RWPE2 (cell line): ENCODE measurements around the gene UGT1A8.

Experiments
- ATAC-seq: fragments of 200-7000 bp; cut with Tn5 transposase; 3 replicates; pipeline ENCODE4 v1.9.1; 2021; ENCODE audit warnings: low read depth
- DNase-seq: peaks from one replicate; pipeline ENCODE4 v3.0.0-alpha.2; 2020; ENCODE audit warnings: low spot score
- H3K27ac ChIP-seq: fragments of 450-650 bp; 2 replicates; pipeline ENCODE4 v1.5.1; 2017; ENCODE audit warnings: mild to moderate bottlenecking; ENCODE audit not compliant: poor library complexity, severe bottlenecking
- H3K27me3 ChIP-seq: fragments of 250-450 bp; sonication (Bioruptor Pico); 2 replicates; pipeline ENCODE4 v1.5.1; 2021; ENCODE audit warnings: mild to moderate bottlenecking, moderate library complexity; ENCODE audit not compliant: insufficient read depth, poor library complexity, severe bottlenecking
- H3K36me3 ChIP-seq: fragments of 250-450 bp; sonication (Bioruptor Pico); 2 replicates; pipeline ENCODE4 v1.5.1; 2020; ENCODE audit warnings: low read depth, mild to moderate bottlenecking, moderate library complexity
- H3K4me1 ChIP-seq: fragments of 250-450 bp; sonication (Bioruptor Pico); 2 replicates; pipeline ENCODE4 v1.5.1; 2021; ENCODE audit warnings: mild to moderate bottlenecking, moderate library complexity; ENCODE audit not compliant: insufficient read depth, poor library complexity, severe bottlenecking
- H3K4me3 ChIP-seq: fragments of 250-450 bp; sonication (Bioruptor Pico); 2 replicates; pipeline ENCODE4 v1.5.1; 2021; ENCODE audit warnings: mild to moderate bottlenecking, moderate library complexity; ENCODE audit not compliant: severe bottlenecking
- H3K9me3 ChIP-seq: fragments of 250-450 bp; sonication (Bioruptor Pico); 2 replicates; pipeline ENCODE4 v1.5.1; 2021; ENCODE audit warnings: mild to moderate bottlenecking, moderate library complexity; ENCODE audit not compliant: severe bottlenecking
- CTCF ChIP-seq: fragments of 450-650 bp; IDR thresholded peaks from one replicate; pipeline ENCODE4 v1.5.1; 2017; ENCODE audit warnings: mild to moderate bottlenecking, moderate library complexity; ENCODE audit not compliant: poor library complexity, severe bottlenecking

The UGT1A8 gene

GRCh38 chr2:233689501-233689900 is 72.1 kb downstream of the UGT1A8 start:
- DNase-seq (no peak), ATAC-seq (no peak)
- H3K4me1 ChIP-seq = peaks cover 25% of the 10 kb centered on the region
- peak overlapping the region; percentile 87 for H3K27ac ChIP-seq
- H3K9me3 ChIP-seq = no peaks in the 10 kb centered on the region
- no peaks in the 10 kb centered on the region for H3K36me3 ChIP-seq
- H3K4me3 ChIP-seq = no peak overlapping the region
- no peak for TF ChIP-seq CTCF
- H3K27me3 ChIP-seq = no peaks in the 10 kb centered on the region

GRCh38 chr2:233690444-233690843 is 73.0 kb downstream of the UGT1A8 start:
- no peaks in the 10 kb centered on the region for H3K27me3 ChIP-seq
- TF ChIP-seq CTCF = no peak
- ATAC-seq (peak; percentile 69), DNase-seq (peak; percentile 83)
- H3K9me3 ChIP-seq = no peaks in the 10 kb centered on the region
- H3K4me3 ChIP-seq = no peak overlapping the region
- no peaks in the 10 kb centered on the region for H3K36me3 ChIP-seq
- H3K27ac ChIP-seq = peak overlapping the region; percentile 87
- H3K4me1 ChIP-seq = peaks cover 25% of the 10 kb centered on the region

GRCh38 chr2:233691443-233692433 is 74.3 kb downstream of the UGT1A8 start:
- H3K36me3 ChIP-seq = no peaks in the 10 kb centered on the region
- peak overlapping the region; percentile 22 for H3K4me3 ChIP-seq
- TF ChIP-seq CTCF = no peak
- peak overlapping the region; percentile 87 for H3K27ac ChIP-seq
- no peaks in the 10 kb centered on the region for H3K27me3 ChIP-seq
- H3K9me3 ChIP-seq = no peaks in the 10 kb centered on the region
- H3K4me1 ChIP-seq = peaks cover 25% of the 10 kb centered on the region
- ATAC-seq (peak; percentile 97), DNase-seq (peak; percentile 95)

- no peaks in the 10 kb centered on the region for H3K27me3 ChIP-seq
- H3K4me1 ChIP-seq = peaks cover 25% of the 10 kb centered on the region
- no peak for TF ChIP-seq CTCF
- no peaks in the 10 kb centered on the region for H3K36me3 ChIP-seq
- ATAC-seq (no peak), DNase-seq (no peak)
- H3K27ac ChIP-seq = peak within 1 kb of the TSS; percentile 87
- no peaks in the 10 kb centered on the region for H3K9me3 ChIP-seq
- peak within 1 kb of the TSS; percentile 22 for H3K4me3 ChIP-seq
These were observed 75.2 kb downstream of the UGT1A8 start, which contains the start of gene UGT1A6 for GRCh38 chr2:233692648-233693047. Gene UGT1A6 (plus strand): TSS chr2:233692890. CDS start chr2:233693005, 115 bp downstream.

GRCh38 chr2:233693963-233694362 is 76.5 kb downstream of the UGT1A8 start:
- Histone ChIP-seq H3K4me1 (peaks cover 25% of the 10 kb centered on the region), H3K27me3 (no peaks in the 10 kb centered on the region), H3K9me3 (no peaks in the 10 kb centered on the region), H3K36me3 (no peaks in the 10 kb centered on the region), H3K4me3 (no peak overlapping the region), H3K27ac (no peak overlapping the region)
- DNase-seq (no peak), ATAC-seq (no peak)
- TF ChIP-seq CTCF = no peak
